Measurements from ENCODE around the gene MYRIP.

- TF ChIP-seq CTCF (IDR thresholded peaks at IDR 0.05): no peak
- no peak for TF ChIP-seq POLR2A (IDR thresholded peaks at IDR 0.05)
These were observed 109.9 kb downstream of the MYRIP start for GRCh38 chr3:39919281-39919680.
